Chondrocyte (in vitro differentiated cells): ENCODE results near the gene RADIL. TPM values are rescaled to one million over a fixed set of nuclear protein-coding genes. Genes with fewer than 3 reads are reported as not detected.

Source experiments
- DNase-seq: peaks from one replicate; pipeline ENCODE4 v3.0.0; 2021; ENCODE audit warnings: mixed read lengths, low spot score
- H3K27ac Mint-ChIP-seq: one replicate; pipeline ENCODE4 v1.8.0; 2021; ENCODE audit warnings: mild to moderate bottlenecking, moderate library complexity, mixed read lengths; ENCODE audit not compliant: unreplicated experiment
- H3K27me3 Mint-ChIP-seq: 2 replicates; pipeline ENCODE4 v1.8.0; 2021; ENCODE audit warnings: low read depth, mixed read lengths
- H3K36me3 Mint-ChIP-seq: 2 replicates; pipeline ENCODE4 v1.8.0; 2021; ENCODE audit warnings: low read depth, mixed read lengths
- H3K4me1 Mint-ChIP-seq: 2 replicates; pipeline ENCODE4 v1.8.0; 2021; ENCODE audit warnings: low read depth, mild to moderate bottlenecking, mixed read lengths
- H3K4me3 Mint-ChIP-seq: one replicate; pipeline ENCODE4 v1.8.0; 2021; ENCODE audit warnings: mild to moderate bottlenecking, moderate library complexity, mixed read lengths; ENCODE audit not compliant: unreplicated experiment
- H3K9me3 Mint-ChIP-seq: 2 replicates; pipeline ENCODE4 v1.8.0; 2021; ENCODE audit warnings: low read depth, mixed read lengths
- total RNA-seq: library from RNA; stranded (reverse); gene quantifications from 3 replicates; pipeline ENCODE4 v1.2.1, GENCODE V29; 2021
- TF ChIP-seq, protein P1 (sequence below): fragments of 200-600 bp; sonication (generic); IDR thresholded peaks from 2 replicates; pipeline ENCODE4 v1.5.0; 2021; ENCODE audit warnings: antibody characterized with exemption, mild to moderate bottlenecking, moderate library complexity

The RADIL gene
- total RNA-seq, 1 donor from 2014 or later = 1.2 TPM

- H3K27ac Mint-ChIP-seq = peak overlapping the region; percentile 63
Observed at GRCh38 chr7:4762121-4763055, 121.1 kb downstream of the RADIL start.

GRCh38 chr7:4760952-4761351, 122.6 kb downstream of the RADIL start:
- no peak overlapping the region for H3K4me3 Mint-ChIP-seq
- no peaks in the 10 kb centered on the region for H3K4me1 Mint-ChIP-seq
- peaks cover 27% of the 10 kb centered on the region for H3K36me3 Mint-ChIP-seq
- no peak for DNase-seq
- TF ChIP-seq, protein P1, sequence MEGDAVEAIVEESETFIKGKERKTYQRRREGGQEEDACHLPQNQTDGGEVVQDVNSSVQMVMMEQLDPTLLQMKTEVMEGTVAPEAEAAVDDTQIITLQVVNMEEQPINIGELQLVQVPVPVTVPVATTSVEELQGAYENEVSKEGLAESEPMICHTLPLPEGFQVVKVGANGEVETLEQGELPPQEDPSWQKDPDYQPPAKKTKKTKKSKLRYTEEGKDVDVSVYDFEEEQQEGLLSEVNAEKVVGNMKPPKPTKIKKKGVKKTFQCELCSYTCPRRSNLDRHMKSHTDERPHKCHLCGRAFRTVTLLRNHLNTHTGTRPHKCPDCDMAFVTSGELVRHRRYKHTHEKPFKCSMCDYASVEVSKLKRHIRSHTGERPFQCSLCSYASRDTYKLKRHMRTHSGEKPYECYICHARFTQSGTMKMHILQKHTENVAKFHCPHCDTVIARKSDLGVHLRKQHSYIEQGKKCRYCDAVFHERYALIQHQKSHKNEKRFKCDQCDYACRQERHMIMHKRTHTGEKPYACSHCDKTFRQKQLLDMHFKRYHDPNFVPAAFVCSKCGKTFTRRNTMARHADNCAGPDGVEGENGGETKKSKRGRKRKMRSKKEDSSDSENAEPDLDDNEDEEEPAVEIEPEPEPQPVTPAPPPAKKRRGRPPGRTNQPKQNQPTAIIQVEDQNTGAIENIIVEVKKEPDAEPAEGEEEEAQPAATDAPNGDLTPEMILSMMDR = no peak
- no peak overlapping the region for H3K27ac Mint-ChIP-seq
- H3K27me3 Mint-ChIP-seq = no peaks in the 10 kb centered on the region
- H3K9me3 Mint-ChIP-seq = no peaks in the 10 kb centered on the region

More at GRCh38 chr7:4762121-4763055, 121.1 kb downstream of the RADIL start:
- H3K4me3 Mint-ChIP-seq = no peak overlapping the region
- no peaks in the 10 kb centered on the region for H3K27me3 Mint-ChIP-seq
- no peaks in the 10 kb centered on the region for H3K4me1 Mint-ChIP-seq
- TF ChIP-seq, protein P1 = no peak
- H3K9me3 Mint-ChIP-seq = no peaks in the 10 kb centered on the region
- peaks cover 29% of the 10 kb centered on the region for H3K36me3 Mint-ChIP-seq
- no peak for DNase-seq

DNA sequence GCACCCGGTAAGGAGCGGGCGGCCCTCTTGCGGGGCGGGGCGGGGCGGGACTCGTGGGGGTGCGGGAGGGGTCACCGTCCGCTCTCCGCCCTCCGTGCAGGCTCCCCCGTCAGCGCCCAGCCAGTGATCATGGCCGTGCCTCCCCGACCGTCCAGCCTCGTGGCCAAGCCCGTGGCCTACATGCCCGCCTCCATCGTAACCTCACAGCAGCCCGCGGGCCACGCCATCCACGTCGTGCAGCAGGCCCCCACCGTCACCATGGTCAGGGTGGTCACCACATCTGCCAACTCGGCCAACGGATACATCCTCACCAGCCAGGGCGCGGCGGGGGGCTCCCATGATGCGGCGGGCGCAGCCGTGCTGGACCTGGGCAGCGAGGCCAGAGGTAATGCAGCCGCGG, 124.3 kb downstream of the RADIL start:
- no peaks in the 10 kb centered on the region for H3K4me1 Mint-ChIP-seq
- DNase-seq = no peak

GRCh38 chr7:4758791-4759190, 124.7 kb downstream of the RADIL start:
- no peaks in the 10 kb centered on the region for H3K9me3 Mint-ChIP-seq
- no peak overlapping the region for H3K27ac Mint-ChIP-seq
- DNase-seq = no peak
- H3K4me1 Mint-ChIP-seq = no peaks in the 10 kb centered on the region
- peaks cover 28% of the 10 kb centered on the region for H3K36me3 Mint-ChIP-seq
- no peak overlapping the region for H3K4me3 Mint-ChIP-seq
- no peaks in the 10 kb centered on the region for H3K27me3 Mint-ChIP-seq
- TF ChIP-seq, protein P1 = no peak

More for the DNA sequence above, 124.3 kb downstream of the RADIL start:
- H3K4me3 Mint-ChIP-seq = no peak overlapping the region
- TF ChIP-seq, protein P1 = no peak
- peaks cover 28% of the 10 kb centered on the region for H3K36me3 Mint-ChIP-seq
- H3K9me3 Mint-ChIP-seq = no peaks in the 10 kb centered on the region
- H3K27me3 Mint-ChIP-seq = no peaks in the 10 kb centered on the region
- no peak overlapping the region for H3K27ac Mint-ChIP-seq

DNA sequence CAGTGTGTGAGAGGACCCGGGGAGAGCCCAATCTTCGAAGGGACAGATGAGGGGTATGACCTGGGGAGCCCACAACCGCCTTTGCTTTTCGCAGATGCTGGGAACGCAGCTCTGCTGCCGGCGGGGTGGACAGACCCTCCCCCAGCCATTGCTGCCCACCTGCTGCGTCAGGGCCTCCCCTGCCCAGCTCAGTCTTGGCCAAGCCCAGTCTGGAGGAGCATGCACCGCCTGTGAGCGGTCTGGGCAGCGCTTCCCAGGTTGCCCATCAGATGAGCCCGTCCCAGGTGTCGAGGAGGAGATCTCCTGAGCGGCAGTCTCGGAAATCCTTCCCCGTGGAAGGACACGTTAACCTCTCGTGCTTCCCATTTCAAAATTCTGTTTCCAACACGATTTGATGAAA, 125.4 kb downstream of the RADIL start:
- Mint-ChIP-seq H3K9me3 (no peaks in the 10 kb centered on the region), H3K4me3 (no peak overlapping the region)

More for the DNA sequence above, 125.4 kb downstream of the RADIL start:
- Mint-ChIP-seq H3K4me1 (no peaks in the 10 kb centered on the region), H3K36me3 (peaks cover 26% of the 10 kb centered on the region), H3K27me3 (no peaks in the 10 kb centered on the region), H3K27ac (no peak overlapping the region)
- TF ChIP-seq, protein P1 = no peak
- DNase-seq = no peak
